NK-92 (cell line): ENCODE measurements around the gene BMERB1.
"Not testable (repeated sequence)": the region's sequence is repeated elsewhere in the genome, so short reads cannot be mapped to it uniquely, and the experiment has no call there.

Source experiments
- DNase-seq: peaks from one replicate; lab custom pipeline; 2025; ENCODE audit not compliant: unreplicated experiment; lab: John Stamatoyannopoulos, UW

BMERB1 gene

DNA sequence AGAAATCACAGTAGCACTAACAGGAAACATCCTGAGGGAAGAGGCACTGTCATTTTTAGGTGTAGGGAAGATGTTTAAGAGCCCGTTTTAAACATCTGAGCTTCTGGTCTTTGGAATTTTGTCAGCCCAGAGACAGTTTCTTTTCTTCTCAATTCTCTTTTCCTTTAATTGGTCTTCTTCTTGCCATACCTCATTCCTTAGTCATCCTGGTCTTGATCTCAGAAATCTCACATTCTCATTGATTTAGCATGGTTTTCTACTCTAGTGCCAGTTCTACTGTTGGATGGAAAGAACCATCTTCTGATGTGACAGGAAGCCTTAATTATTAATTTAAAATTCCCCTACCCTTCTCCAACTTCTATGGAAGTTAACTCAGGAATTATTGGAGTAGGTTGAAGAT lies 25.4 kb downstream of the BMERB1 start:
- no peak for DNase-seq

DNA sequence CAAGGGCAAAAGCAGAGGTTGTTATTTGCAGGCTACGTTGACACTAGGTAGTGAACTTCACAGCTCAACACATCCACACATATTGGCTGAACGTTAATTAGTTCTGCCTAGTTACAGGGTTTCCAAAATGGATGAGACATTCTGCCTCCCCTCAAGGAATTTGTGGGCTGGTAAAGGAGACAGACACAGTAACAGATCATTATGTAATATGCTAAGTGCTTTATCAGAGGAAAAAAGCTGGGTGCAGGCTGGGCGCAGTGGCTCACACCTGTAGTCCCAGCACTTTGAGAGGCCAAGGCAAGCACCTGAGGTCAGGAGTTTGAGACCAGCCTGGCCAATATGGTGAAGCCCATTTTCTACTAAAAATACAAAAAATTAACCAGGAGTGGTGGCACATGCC lies 26.2 kb downstream of the BMERB1 start:
- DNase-seq, result no peak

DNA sequence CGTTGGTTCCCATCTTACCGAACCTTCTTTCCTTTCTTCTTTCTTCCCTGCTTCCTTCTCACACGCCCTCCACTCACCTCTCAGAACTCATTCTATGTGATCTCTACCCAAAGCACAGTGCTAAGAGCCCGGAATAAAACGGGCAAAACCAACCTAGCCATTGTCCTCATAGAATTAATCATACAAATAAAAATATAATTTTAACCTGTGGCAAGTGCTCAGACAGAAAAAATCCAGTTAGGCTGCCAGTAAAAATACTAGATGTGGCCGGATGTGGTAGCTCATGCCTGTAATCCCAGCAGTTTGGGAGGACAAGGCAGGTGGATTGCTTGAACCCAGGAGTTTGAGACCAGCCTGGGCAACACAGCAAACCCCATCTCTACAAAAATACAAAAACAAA lies 27.0 kb downstream of the BMERB1 start:
- DNase-seq, result no peak

DNA sequence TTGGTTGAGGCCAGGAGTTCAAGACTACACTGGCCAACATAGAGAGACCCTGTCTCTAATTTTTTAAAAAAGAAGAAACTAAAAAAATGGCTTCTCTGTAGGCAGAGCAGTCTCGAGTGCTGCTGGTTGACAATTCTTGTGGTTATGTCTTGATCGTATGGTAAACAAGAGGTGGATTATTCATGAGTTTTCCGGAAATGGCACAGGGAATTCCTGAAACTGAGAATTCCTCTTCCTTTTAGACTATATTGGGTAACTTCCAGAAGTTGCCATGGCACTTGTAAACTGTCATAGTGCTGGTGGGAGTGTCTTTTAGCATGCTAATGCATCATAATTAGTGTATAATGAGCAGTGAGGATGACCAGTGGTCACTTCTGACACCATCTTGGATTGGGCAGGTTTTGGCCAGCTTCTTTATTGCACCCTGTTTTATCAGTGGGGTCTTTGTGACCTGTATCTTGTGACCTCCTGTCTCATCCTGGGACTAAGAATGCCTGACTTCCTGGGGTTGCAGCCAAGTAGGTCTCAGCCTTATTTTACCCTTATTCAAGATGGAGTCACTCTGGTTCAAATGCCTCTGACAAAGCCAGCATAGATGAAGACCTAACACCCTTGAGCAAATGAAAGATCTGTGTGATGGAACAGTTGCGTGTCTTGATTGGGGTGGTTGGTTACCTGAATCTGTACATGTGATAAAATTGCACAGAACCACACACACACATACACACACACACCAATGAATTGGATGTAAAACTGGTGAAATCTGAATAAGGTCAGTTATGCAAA lies 30.2 kb downstream of the BMERB1 start:
- no peak for DNase-seq

DNA sequence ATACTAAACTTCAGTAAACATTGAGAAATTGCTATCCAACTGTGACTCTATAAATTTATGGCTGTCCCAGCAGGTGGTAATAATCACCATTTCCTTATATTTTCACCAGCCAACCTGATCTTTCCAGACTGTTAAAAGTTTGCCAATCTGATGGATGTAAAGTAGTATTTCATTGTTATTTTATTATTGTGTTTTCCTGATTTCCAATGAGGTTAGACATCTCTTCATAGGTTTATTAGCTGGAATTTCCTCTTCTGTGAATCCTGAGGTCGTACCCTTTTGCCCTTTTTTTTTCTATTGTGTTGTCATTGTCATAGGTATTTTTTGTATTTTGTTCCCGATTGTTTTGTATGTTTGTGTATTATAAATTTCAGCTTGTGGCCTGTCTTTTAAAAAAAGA lies 31.7 kb downstream of the BMERB1 start:
- no peak for DNase-seq

DNA sequence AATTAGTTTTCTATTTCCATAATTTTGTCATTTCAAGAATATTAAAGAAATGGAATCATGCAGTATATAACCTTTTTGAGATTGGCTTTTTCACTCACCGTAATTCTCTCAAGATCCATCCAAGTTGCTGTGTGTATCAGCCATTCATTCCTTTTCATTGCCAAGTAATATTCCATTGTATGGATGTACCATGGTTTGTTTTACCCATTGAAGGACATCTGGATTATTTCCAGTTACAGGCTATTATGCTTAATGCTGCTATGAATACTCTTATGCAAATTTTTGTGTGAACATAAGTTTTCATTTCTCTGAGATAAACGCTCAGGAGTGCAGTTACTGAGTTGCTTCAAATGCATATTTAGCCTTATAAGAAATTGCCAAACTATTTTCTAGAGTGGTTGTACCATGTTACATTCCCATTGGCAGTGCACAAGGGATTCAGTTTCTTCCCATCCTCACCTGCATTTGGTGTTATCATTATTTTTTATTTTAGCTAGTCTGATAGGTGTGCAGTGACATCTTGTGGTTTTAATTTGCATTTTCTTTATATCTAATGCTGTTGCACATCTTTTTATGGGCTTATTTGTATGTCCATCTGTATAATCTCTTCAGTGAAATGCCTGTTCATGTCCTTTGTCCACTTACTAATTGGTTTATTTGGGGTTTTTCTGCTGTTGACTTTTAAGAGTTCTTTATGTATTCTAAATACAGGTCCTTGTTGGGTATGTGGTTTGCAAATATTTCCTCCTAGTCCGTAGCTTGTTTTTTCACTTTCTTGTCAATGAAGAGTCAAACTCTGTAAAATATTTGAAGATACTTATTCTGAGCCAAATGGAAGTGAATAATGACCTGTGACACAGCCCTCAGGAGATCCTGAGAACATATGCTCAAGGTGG lies 32.7 kb downstream of the BMERB1 start:
- DNase-seq, result no peak

DNA sequence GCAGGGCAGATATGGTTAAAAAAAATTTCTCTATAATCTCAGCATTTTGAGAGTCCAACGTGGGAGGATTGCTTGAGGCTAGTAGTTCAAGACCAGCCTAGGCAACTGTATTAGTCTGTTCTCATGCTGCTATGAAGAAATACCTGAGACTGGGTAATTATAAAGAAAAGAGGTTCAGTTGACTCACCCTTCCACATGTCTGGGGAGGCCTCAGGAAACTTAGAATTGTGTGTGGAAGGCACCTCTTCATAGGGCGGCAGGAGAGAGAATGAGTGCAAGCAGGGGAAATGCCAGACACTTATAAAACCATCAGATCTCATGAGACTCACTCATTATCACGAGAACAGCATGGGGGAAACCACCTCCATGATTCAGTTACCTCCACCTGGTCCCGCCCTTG lies 42.6 kb downstream of the BMERB1 start:
- not testable (repeated sequence) for DNase-seq

DNA sequence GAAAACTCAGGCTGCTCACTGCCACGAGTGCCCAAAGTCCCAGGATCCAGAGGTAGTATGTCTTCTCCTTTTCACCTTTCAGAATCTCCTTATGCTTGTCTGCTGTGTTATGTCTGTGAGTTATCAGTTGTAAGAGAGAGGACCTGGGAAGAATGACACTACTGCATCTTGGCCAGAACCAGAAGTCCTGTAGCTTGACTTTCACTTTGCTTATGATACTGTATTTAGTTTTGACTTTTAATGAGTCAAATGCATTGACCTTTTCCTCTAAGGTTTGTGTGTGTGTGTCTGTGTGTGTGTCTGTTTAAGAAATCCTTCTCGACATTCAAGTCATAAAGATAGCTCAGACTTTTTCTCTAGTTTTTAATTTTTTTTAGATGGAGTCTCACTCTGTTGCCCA lies 43.4 kb downstream of the BMERB1 start:
- DNase-seq, result no peak

DNA sequence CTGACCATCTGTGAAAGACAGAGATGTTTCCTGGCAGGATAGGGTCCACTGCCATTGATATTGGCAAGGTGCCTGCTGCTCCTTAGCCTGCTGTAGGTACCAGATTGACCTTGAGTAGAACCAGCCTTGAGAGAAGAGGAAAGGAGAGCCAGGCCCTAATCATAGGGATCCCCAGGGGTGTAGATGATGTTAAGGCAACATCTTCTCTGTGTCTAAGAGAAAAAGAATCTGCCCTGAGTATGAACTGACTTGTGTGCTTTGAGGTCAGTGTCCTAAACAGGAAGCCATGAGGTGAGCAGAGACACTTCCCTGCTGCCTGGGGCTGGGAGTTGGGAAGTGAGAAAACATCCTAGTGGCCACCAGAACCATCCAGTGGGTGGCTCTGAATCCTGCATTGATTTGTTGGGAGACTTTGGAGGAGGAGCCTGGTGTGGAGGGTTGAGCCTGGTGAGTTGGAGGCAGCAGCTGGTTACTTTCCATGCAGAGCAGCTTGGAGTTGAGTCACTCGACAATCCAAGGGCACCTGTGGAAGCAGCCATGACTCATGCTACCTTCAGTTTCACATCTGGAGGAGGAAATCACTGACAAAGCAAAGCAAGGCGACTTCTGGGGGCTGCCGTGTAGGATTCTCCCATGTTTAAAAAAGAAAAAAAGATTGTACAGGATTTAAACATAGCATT lies 47.8 kb downstream of the BMERB1 start:
- DNase-seq, result no peak

DNA sequence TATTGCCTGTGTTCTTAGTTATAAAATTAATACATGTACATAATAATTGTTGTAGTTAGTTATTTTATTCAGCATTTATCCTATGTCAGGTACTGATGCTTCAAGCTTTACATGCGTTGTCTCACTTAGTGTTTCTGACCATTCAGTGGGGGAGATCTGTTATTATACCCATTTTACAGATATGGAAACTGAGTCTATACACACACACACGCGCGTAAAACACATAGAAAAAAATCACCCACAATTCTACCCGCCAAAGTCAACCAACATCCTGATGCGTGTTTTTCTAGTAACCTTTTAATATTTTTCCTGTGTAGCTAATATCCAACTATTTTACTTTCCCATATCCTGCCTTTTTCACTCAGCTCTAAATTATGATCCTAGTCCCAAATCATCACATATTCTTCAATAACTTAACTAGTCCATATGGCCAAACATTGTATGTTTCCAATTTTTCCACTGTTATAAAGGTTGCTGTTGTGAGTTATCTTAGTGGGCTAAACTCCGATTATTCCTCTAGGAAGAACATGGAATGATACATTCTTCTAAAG lies 48.4 kb downstream of the BMERB1 start:
- no peak for DNase-seq

DNA sequence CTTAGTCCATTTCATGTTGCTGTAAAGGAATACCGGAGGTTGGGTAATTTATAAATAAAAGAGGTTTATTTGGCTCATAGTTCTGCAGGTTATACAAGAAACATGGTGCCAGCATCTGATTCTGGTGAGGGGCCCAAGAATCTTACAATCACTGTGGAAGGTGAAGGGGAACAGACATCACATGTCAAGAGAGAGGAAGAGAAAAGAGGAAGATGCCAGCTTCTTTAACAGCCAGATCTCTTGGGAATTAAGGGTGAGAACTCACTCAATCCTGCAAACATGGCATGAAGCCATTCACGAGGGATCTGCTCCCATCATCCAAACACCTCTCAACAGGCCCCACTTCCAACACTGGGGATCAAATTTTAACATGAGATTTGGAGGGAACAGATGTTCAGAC lies 49.5 kb downstream of the BMERB1 start:
- no peak for DNase-seq

DNA sequence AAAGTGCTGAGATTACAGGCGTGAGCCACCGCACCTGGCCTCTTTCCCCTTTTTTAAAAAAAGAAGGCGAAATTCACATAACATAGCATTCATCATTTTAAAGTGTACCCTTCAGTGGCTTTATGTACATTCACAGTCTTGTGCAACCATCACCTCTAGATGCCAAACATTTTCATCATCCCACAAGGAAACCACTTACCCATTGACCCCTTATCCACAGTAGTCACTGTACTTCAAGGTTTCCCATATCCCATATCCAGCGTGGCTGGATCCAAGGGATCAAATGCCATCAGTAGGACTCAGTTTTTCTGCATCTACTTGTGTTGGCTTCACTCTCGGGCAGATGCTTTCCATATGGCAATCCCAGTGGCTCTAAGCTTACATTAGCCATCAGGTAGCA lies 50.3 kb downstream of the BMERB1 start:
- no peak for DNase-seq

DNA sequence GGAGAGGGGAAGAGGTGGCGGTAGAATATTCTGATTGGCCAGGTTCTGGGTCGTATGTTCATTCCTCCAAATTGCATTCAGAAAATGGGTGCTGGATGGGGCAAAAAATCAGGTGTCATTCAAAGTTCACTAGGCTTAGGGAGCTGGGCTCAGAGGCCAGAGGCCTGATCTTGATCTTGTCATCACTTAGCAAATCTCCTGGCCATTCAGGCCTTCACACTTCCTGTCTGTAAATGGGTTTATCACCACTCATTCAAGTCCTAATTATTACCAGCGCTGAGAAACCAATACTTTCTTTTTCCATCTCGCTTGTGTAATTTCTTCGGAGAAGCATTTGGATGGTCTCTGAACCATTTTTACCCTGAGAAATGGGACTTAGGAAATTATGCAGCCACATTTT lies 50.8 kb downstream of the BMERB1 start:
- no peak for DNase-seq

DNA sequence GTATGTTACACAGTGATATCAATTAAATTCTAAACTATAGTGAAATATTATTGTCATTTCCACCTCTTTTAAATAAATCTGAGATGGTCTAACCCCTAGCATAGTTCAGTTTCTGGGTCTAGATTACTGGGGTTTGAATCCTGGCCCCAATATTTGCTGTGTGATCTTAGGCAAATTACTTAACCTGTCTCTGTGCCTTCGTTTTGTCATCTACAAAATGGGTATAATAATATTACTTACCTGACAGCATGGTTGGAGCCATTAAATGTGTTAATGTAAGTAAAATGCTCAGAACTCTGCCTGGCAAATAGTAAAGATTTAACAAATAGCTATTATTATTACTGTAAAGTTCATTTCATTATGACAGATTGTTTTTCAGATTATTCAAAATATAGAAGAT lies 52.3 kb downstream of the BMERB1 start:
- DNase-seq, result no peak

DNA sequence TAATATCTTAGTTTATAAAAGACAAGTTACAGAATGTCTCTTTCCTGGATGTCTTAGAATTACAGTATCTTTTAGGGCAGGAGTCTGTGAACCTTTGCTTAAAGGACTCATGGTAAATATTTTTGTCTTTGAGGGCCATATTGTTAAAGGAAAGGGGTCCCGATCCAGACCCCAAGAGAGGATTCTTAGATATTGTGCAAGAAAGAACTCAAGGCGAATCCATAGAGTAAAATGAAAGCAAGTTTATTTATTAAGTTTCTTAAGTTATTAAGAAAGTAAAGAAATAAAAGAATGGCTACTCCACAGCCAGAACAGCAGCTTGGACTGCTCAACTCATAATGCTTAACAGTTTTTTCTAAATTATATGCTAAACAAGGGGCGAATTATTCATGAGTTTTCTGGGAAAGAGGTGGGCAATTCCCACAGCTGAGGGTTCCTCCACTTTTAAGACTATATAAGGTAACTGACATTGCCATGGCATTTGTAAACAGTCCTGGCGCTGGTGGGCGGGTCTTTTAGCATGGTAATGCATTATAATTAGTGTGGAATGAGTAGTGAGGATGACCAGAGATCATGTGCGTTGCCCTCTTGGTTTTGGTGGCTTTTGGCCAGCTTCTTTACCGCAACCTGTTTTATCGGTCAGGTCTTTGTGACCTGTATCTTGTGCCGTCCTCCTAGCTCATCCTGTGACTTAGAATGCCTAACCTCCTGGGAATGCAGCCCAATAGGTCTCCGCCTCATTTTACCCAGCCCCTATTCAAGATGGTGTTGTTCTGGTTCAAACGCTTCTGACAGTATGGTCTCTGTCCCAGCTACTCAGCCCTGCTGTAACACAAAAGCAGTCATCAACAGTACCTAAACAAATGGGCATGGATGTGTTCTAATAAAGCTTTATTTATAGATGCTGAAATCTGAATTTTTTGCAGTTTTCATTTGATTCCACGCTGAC lies 53.2 kb downstream of the BMERB1 start:
- DNase-seq, result no peak

DNA sequence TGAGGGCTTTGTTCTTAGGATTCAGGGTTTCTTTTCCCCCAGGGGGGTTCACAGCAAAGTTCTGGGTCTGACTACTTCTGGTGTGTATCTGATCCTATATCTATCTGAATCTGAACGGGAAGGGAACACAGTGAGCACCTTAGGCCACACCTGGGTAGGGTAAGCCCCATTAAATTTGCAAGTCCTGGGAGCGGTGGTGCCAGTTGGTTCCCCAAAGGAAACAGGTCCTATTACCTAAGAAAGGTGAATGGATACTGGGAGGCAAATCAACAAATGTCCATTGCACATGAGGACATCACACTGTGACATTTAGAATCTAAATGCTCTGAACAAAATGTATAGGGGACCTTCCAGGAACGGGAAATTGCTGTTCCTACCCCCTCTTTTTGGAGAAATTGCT lies 54.6 kb downstream of the BMERB1 start:
- DNase-seq, result no peak

DNA sequence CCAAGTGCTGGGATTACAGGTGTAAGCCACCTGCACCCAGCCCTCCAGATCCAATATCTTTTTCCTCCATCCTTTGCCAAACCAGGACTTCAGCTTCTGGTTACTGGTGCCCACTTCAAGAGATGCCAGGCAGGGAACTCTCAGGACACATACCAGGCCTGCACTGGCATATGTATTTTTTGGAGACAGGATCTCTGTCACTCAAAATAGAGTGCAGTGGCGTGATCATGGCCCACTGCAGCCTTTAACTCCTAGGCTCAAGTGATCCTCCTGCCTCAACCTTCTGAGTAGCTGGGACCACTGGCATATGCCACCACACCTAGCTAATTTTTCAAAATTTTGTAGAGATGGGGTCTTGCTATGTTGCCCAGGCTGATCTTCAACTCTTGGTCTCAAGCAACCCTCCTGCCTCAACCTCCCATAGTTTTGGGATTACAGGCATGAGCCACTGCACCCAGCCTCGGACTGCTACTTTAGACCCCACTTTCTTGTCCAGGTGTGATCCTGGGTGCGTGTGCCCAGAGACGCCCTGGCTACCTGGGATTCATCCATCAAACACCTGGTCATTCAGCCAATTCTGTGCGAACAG lies 55.8 kb downstream of the BMERB1 start:
- DNase-seq, result no peak

DNA sequence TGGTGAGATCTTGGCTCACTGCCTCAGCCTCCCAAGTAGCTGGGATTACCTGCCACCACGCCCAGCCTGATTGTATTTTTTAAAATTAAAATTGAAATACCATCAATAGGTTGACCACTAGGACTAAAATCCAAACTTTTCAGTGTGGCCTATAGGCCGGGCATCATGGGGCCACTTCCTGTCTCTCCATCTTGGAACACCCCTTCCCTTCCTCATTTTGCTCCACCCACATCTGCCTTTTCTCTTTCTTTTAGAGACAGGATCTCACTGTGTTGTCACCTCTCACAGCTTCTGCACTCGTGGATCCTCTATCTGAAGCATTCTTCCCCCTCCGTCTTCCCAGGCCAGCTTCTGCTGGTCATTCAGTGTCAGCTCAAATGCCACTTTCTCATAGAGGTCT lies 57.0 kb downstream of the BMERB1 start:
- no peak for DNase-seq

DNA sequence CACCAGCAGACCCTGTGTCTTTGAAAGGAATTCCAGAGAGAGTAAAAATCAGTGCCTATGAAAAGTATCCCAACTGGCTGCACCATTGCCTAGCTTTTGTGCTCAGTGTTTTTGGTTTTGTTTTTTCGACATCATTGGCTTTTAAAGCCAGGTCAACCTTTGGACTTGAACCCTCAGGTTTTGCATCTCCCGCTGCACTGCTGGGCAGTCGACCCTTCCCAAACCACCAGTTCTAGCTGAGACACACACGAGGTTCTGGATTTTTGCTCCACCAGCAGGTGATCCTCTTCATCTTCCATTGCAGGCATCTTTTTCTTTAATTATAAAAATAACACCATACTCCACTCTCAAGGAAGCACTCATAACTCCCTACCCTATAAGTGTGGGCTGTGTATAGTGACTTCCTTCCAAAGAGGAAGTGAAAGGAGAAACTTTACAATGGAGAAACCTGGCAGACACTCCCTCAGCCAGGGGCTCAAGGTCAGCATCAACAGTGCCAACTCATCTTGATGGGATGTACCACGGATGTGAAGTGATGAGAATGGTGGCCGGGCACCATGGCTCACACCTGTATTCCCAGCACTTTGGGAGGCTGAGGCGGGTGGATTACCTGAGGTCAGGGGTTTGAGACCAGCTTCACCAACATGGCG lies 57.8 kb downstream of the BMERB1 start:
- no peak for DNase-seq
